Keratinocyte (primary cell): ENCODE results near the gene EPHB1.

Experiments
- EZH2 ChIP-seq: IDR thresholded peaks from one replicate; pipeline ENCODE4 v1.6.1; 2012; ENCODE audit warnings: inconsistent platforms, mild to moderate bottlenecking, low read length, moderate library complexity
- TF ChIP-seq, protein P1 (sequence below), 3 experiments: IDR thresholded peaks in 1 of 3; conservative IDR thresholded peaks in 1 of 3; optimal IDR thresholded peaks in 1 of 3; 2 replicates in 2 of 3; 3 replicates in 1 of 3; pipeline versions ENCODE3 to v1.5.1; 2011; ENCODE audit warnings: low read length in 3 of 3, mild to moderate bottlenecking in 3 of 3, moderate library complexity in 2 of 3, control low read depth in 1 of 3, inconsistent platforms in 1 of 3; ENCODE audit not compliant: insufficient read depth in 2 of 3; ENCODE audit errors: extremely low read depth in 1 of 3

DNA sequence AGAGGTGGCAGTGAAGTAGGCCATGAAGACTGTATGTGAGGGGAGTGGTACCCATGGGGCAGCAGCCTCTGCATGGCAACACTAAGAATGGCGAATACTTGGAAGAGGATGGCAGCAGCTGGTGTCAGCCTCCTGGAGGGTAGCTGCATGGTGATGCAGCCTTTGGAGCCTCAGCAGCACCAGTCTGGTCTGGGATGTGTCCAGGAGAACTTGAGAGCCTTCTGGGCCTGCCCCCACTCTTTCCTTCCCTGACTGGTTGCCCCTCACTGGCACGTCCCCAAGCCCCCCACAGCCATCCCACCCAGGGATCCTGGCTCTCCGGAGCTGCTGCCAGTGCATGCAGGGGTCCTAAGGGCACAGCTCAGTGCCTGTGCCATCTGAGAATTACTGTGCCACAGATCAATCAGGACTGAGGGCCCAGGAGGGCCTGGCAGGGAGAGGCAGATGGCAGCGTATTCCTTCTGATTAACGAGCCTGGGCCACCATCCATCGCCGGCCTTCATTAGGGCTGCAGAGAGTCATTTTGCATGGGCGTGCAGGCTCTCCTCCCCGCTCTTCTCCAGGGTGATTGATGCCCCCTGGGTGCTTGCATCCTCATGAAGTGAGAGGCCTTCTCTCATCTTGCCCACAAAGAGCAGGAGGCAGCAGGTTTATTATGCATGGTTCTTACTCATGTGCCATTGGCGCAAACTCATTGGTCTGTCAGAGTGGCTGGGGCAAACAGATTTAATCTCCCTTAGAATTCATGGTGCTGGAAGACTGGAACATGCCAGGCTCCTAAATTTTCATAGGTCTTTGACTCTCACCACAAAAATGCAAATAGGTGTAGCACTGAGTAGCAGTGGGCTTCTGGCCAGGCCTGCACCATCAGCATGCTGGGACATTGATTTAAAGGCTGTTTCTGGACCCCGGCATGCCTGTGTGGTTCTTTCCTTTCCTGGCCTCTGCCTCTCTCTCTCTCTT, 116.8 kb downstream of the EPHB1 start:
- TF ChIP-seq, protein P1, sequence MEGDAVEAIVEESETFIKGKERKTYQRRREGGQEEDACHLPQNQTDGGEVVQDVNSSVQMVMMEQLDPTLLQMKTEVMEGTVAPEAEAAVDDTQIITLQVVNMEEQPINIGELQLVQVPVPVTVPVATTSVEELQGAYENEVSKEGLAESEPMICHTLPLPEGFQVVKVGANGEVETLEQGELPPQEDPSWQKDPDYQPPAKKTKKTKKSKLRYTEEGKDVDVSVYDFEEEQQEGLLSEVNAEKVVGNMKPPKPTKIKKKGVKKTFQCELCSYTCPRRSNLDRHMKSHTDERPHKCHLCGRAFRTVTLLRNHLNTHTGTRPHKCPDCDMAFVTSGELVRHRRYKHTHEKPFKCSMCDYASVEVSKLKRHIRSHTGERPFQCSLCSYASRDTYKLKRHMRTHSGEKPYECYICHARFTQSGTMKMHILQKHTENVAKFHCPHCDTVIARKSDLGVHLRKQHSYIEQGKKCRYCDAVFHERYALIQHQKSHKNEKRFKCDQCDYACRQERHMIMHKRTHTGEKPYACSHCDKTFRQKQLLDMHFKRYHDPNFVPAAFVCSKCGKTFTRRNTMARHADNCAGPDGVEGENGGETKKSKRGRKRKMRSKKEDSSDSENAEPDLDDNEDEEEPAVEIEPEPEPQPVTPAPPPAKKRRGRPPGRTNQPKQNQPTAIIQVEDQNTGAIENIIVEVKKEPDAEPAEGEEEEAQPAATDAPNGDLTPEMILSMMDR (optimal IDR thresholded peaks at IDR 0.05 in 1 of 3, IDR thresholded peaks at IDR 0.05 in 1 of 3, conservative IDR thresholded peaks at IDR 0.05 in 1 of 3; ENCODE audit: extremely low read depth in 1 of 3, insufficient read depth in 2 of 3, low read length in 3 of 3) = no peak
- TF ChIP-seq EZH2 = no peak
